Epithelial cell of proximal tubule (primary cell): ENCODE measurements around the gene LAMP5. TPM values are rescaled to one million over a fixed set of nuclear protein-coding genes. Genes with fewer than 3 reads are reported as not detected.

Source experiments
- DNase-seq: peaks from one replicate; pipeline ENCODE4 v3.0.0-alpha.2; 2011; ENCODE audit warnings: low read depth
- H3K4me3 ChIP-seq: 2 replicates; pipeline ENCODE4 v1.5.1; 2011; ENCODE audit warnings: low read depth, mild to moderate bottlenecking, low read length
- CTCF ChIP-seq: conservative IDR thresholded peaks from 2 replicates; pipeline ENCODE4 v1.5.1; 2012; ENCODE audit warnings: low read depth, mild to moderate bottlenecking, low read length
- total RNA-seq: library from RNA; depleted of rRNA; stranded (reverse); fragments of >200 nt; gene quantifications from 2 replicates; pipeline ENCODE4 v1.2.3, GENCODE V29; 2015

The LAMP5 gene
- total RNA-seq, 1 donor from 2014 or later = 0.06 TPM

GRCh38 chr20:9515214-9515585 lies 810 bp downstream of the LAMP5 start:
- H3K4me3 ChIP-seq = no peak overlapping the region

GRCh38 chr20:9515741-9516233 lies 1.4 kb downstream of the LAMP5 start:
- DNase-seq = no peak
- TF ChIP-seq CTCF = no peak
- peak overlapping the region; percentile 14 for H3K4me3 ChIP-seq

More at GRCh38 chr20:9515214-9515585, 810 bp downstream of the LAMP5 start:
- no peak for TF ChIP-seq CTCF
- no peak for DNase-seq

GRCh38 chr20:9516234-9516871 lies 2.0 kb downstream of the LAMP5 start:
- TF ChIP-seq CTCF = no peak
- H3K4me3 ChIP-seq = peak overlapping the region; percentile 14
- DNase-seq = no peak

- H3K4me3 ChIP-seq = no peak overlapping the region
- DNase-seq = no peak
- no peak for TF ChIP-seq CTCF
Observed at GRCh38 chr20:9517297-9518162, 3.1 kb downstream of the LAMP5 start.

GRCh38 chr20:9518576-9519175 lies 4.3 kb downstream of the LAMP5 start:
- DNase-seq = no peak
- no peak overlapping the region for H3K4me3 ChIP-seq
- no peak for TF ChIP-seq CTCF

GRCh38 chr20:9520086-9520485 lies 5.7 kb downstream of the LAMP5 start:
- TF ChIP-seq CTCF = no peak
- no peak for DNase-seq
- H3K4me3 ChIP-seq = no peak overlapping the region
